ENCODE data around the gene OXGR1.
"Not testable (repeated sequence)": the region's sequence is repeated elsewhere in the genome, so short reads cannot be mapped to it uniquely, and the experiment has no call there.

The OXGR1 gene

DNA sequence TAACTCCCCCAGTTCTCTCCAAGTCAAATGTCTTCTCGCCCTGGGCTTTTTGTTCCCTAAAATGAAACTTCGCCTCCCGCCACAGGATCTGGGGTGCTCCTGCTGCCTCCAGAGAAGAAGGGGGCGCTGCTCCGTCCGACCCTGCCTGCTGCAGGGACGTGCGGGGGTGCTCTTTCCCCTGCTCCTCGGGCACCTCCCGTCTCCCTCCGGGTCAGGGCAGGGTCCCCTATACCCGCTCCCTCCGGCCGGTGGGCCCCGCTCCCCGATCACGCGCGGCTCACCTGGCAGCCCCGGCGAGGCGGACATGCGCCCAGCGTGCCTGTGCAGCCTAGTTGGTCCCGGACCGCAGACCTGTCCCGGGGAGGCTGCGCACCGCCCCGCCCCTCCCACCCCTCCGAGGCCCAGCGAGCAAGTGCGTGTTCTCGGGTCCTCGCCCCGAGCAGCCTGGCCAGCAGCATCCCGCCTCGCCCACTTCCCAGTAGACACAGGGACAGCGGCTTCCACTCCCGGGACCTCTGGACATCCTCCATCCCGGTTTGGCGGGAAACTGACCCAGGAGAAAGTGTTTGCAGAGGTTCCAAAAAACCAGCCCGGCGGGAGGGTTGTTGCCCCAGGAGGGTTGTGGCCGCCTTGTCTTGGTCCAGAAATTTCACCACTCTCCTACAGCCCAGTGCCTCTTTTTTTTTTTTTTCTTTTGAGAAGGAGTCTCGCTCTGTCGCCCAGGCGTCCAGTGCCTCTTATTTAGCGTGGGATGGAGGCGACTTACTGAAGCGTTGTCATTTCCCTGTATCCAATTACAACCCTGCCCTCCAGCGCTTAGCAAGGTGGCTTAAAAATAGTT lies at the start of gene OXGR1:
TSS of gene OXGR1 (minus strand) at position 460 of the 841 bp plus-strand sequence. CDS start 6,717 bp downstream, outside the sequence.
- in situ Hi-C loops (cut with HindIII; ENCODE audit: low pct_unique_long_range_greater_than_20kb, low sequenced_read_pairs) = no loop called here
- peak in 1 of 2 experiments; percentile 16 for DNase-seq (ENCODE audit: low read depth in 1 of 2, low spot score in 1 of 2)
- TF ChIP-seq JUND (IDR thresholded peaks at IDR 0.05; ENCODE audit: low read depth) = no peak

DNA sequence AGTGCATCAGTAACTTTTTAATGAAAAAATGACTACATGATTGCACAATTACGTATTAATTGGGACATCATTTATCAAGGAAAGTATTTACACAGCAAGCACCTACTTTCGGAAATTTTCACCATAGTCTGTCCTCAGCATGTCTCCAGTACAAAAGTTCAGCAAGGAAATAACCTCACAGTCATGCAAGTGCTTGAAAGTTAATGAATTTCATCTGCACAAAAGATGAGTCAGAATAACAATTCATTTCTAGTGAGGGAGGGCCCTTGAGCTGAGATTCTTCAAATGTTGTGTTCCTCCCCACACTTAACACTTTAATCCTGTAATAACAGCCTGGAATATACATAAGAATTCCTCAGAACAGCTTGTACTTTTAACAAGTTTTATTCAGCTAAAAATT lies 49.0 kb upstream of the OXGR1 start:
- no peak for TF ChIP-seq JUND (IDR thresholded peaks at IDR 0.05; ENCODE audit: low read depth)
- DNase-seq (ENCODE audit: low read depth in 1 of 2, low spot score in 1 of 2) = no peak
- in situ Hi-C loops (cut with HindIII; ENCODE audit: low pct_unique_long_range_greater_than_20kb, low sequenced_read_pairs) = no loop called here

GRCh38 chr13:97030705-97031452 lies 36.6 kb upstream of the OXGR1 start:
- in situ Hi-C loops (cut with HindIII; ENCODE audit: low pct_unique_long_range_greater_than_20kb, low sequenced_read_pairs) = no loop called here
- DNase-seq (ENCODE audit: low read depth in 1 of 2, low spot score in 1 of 2) = peak; percentile 11 to 72
- no peak for TF ChIP-seq JUND (IDR thresholded peaks at IDR 0.05; ENCODE audit: low read depth)

- no peak for TF ChIP-seq JUND (IDR thresholded peaks at IDR 0.05; ENCODE audit: low read depth)
- in situ Hi-C loops (cut with HindIII; ENCODE audit: low pct_unique_long_range_greater_than_20kb, low sequenced_read_pairs) = no loop called here
- peak in 1 of 2 experiments; percentile 68 for DNase-seq (ENCODE audit: low read depth in 1 of 2, low spot score in 1 of 2)
Observed at GRCh38 chr13:97028441-97029299, 34.4 kb upstream of the OXGR1 start.

GRCh38 chr13:97027162-97027554 lies 32.9 kb upstream of the OXGR1 start:
- TF ChIP-seq JUND (IDR thresholded peaks at IDR 0.05; ENCODE audit: low read depth) = no peak
- in situ Hi-C loops (cut with HindIII; ENCODE audit: low pct_unique_long_range_greater_than_20kb, low sequenced_read_pairs) = no loop called here
- DNase-seq (ENCODE audit: low read depth in 1 of 2, low spot score in 1 of 2) = no peak

DNA sequence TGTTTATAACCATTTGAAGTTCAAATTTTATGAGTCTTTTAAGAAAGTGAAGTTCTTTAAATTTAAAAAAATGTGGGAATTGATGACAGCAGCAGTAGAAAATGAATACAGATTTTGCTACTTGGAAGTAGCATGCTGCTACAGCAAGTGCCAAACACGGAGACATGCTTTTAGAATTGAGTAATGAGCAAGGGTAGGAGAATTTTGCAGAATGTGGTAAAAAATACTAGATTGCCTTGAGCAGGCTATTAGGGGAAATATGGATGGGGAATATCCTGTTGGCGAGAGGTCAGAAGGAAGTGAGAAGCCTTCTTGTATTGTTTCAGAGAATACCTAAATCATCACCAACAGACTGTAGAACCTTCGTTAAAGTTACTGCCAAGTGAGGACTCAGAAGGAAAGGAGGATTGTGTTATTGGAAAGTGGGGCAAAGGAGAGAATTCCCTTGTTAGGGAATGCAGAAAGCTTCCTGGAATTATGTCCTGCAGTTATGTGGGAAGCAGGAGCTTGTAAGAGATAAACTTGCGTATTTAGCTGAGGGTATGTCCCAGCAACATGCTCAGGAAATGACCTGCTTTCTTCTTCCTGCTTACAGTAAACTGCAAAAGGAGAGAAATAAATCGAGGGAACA lies 32.4 kb upstream of the OXGR1 start:
- TF ChIP-seq JUND (IDR thresholded peaks at IDR 0.05; ENCODE audit: low read depth) = no peak
- in situ Hi-C loops (cut with HindIII; ENCODE audit: low pct_unique_long_range_greater_than_20kb, low sequenced_read_pairs) = no loop called here
- DNase-seq (ENCODE audit: low read depth in 1 of 2, low spot score in 1 of 2) = no peak

- DNase-seq (ENCODE audit: low read depth in 1 of 2, low spot score in 1 of 2); in situ Hi-C loops (cut with HindIII; ENCODE audit: low pct_unique_long_range_greater_than_20kb, low sequenced_read_pairs): not testable (repeated sequence)
Observed at GRCh38 chr13:97023812-97024211, 29.5 kb upstream of the OXGR1 start.

DNA sequence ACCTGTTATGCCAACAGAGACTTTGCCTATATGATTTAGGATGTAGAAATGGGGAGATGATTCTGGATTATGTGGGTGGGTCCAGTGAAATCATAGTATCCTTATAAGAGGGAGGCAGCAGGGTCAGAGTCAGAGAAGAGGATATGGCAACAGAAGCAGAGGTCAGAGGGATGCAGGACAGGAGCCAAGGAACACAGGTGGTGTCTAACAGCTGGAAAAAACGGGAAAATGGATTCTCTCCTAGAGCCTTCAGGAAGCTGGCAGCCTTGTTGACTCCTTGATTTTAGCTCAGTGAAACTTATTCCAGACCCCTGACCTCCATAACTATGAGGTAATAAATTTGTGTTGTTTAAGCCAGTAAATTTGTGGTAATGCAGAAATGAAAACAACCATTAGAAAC lies 28.8 kb upstream of the OXGR1 start:
- no peak for DNase-seq (ENCODE audit: low read depth in 1 of 2, low spot score in 1 of 2)
- no peak for TF ChIP-seq JUND (IDR thresholded peaks at IDR 0.05; ENCODE audit: low read depth)
- in situ Hi-C loops (cut with HindIII; ENCODE audit: low pct_unique_long_range_greater_than_20kb, low sequenced_read_pairs) = no loop called here

DNA sequence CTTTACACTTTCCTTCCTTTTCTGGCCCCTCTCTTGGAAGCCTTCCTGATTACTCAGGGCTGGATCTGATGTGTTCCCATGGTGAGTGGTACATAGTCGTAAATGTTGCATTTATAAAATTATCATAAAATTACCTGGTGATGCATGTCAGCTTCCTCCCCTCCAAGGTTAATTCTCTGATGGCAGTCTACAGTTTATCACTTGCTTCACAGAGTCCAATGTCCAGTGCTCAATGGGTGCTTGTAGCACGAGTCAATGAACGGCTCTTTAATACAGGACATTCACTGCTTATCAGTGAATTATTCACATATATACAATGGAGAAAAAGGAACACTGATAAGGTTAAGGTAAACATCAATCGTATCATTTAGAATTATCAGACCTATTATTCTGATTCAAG lies 27.0 kb upstream of the OXGR1 start:
- in situ Hi-C loops (cut with HindIII; ENCODE audit: low pct_unique_long_range_greater_than_20kb, low sequenced_read_pairs) = no loop called here
- no peak for TF ChIP-seq JUND (IDR thresholded peaks at IDR 0.05; ENCODE audit: low read depth)
- no peak for DNase-seq (ENCODE audit: low read depth in 1 of 2, low spot score in 1 of 2)

DNA sequence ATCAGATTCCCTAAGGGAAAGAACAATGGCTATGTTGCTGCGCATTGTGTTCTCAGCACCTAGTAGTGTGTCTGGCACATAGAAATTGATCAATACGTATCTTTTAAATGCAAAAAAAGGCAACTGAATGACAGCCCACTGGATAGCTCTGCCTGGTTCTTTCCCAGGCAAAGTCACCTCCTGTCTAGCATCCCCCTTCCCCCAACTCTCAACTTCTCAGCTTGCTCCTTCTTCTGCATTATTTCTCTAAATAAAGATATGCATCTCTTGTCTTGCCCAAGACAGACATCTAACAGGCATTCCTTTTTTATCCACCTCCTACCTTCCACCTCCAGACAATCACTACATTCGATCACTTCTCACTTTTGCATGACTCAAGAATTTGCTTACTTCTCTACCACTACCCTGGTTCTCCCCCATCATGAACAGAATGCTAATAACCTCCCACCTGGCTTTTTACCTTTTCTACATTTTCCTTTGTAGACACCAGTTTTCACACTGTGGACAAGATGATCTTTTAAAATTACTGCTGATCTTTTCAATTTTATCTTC lies 26.5 kb upstream of the OXGR1 start:
- DNase-seq (ENCODE audit: low read depth in 1 of 2, low spot score in 1 of 2) = no peak
- no peak for TF ChIP-seq JUND (IDR thresholded peaks at IDR 0.05; ENCODE audit: low read depth)
- in situ Hi-C loops (cut with HindIII; ENCODE audit: low pct_unique_long_range_greater_than_20kb, low sequenced_read_pairs) = no loop called here

GRCh38 chr13:97020194-97020593 lies 25.9 kb upstream of the OXGR1 start:
- in situ Hi-C loops (cut with HindIII; ENCODE audit: low pct_unique_long_range_greater_than_20kb, low sequenced_read_pairs) = no loop called here
- no peak for TF ChIP-seq JUND (IDR thresholded peaks at IDR 0.05; ENCODE audit: low read depth)
- DNase-seq (ENCODE audit: low read depth in 1 of 2, low spot score in 1 of 2) = no peak

DNA sequence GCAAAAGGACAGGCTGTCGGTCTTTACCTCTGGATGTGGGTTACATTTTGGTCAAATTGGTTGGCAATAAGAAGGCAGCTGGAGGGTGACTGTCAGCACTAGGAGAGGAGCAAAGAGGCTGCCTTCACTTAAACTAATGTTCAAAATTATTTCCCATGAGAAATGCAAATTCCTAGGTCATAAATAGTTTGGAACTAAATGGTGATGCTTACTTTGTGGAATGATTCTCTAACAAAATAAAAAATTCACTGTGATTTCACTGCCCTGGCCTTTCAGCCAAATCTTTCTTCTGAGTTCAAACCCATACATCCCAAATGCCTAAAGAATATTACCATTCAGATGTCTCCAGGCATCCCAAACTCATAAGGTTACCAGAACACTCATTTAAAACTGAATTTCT lies 25.0 kb upstream of the OXGR1 start:
- TF ChIP-seq JUND (IDR thresholded peaks at IDR 0.05; ENCODE audit: low read depth) = no peak
- DNase-seq (ENCODE audit: low read depth in 1 of 2, low spot score in 1 of 2) = no peak
- in situ Hi-C loops (cut with HindIII; ENCODE audit: low pct_unique_long_range_greater_than_20kb, low sequenced_read_pairs) = no loop called here
